HG03378 (cell line): ENCODE measurements around the gene MITF.

Source experiments
- ATAC-seq: cut with Tn5 transposase; IDR thresholded peaks from one replicate; pipeline ENCODE4 v1.9.1; 2021; ENCODE audit warnings: mild to moderate bottlenecking, moderate library complexity; ENCODE audit not compliant: unreplicated experiment

Gene MITF

GRCh38 chr3:69725994-69726571, 13.2 kb upstream of the MITF start:
- no peak for ATAC-seq

GRCh38 chr3:69729147-69729919, 9.9 kb upstream of the MITF start:
- no peak for ATAC-seq

GRCh38 chr3:69731080-69731479, 8.2 kb upstream of the MITF start:
- no peak for ATAC-seq

GRCh38 chr3:69735893-69736292, 3.4 kb upstream of the MITF start:
- ATAC-seq, result no peak

- ATAC-seq, result no peak
Observed at GRCh38 chr3:69737392-69737791, 1.9 kb upstream of the MITF start.

- ATAC-seq, result no peak
Observed at GRCh38 chr3:69738315-69738714, 949 bp upstream of the MITF start.

- ATAC-seq, result no peak
Observed at GRCh38 chr3:69738859-69739203, 433 bp upstream of the MITF start.

- ATAC-seq, result no peak
Observed at GRCh38 chr3:69740103-69741021, 1.1 kb downstream of the MITF start.

- no peak for ATAC-seq
Observed at GRCh38 chr3:69741032-69741767, 1.9 kb downstream of the MITF start.

GRCh38 chr3:69742391-69742790, 3.1 kb downstream of the MITF start:
- no peak for ATAC-seq

- ATAC-seq, result no peak
Observed at GRCh38 chr3:69743975-69744906, 5.0 kb downstream of the MITF start.

GRCh38 chr3:69745505-69745904, 6.2 kb downstream of the MITF start:
- no peak for ATAC-seq

GRCh38 chr3:69746119-69746518, 6.9 kb downstream of the MITF start:
- ATAC-seq, result no peak

- ATAC-seq, result no peak
Observed at GRCh38 chr3:69747511-69748258, 8.4 kb downstream of the MITF start.

- no peak for ATAC-seq
Observed at GRCh38 chr3:69748503-69748902, 9.2 kb downstream of the MITF start.

GRCh38 chr3:69749461-69749860, 10.2 kb downstream of the MITF start:
- no peak for ATAC-seq

GRCh38 chr3:69750549-69750948, 11.3 kb downstream of the MITF start:
- ATAC-seq, result no peak

GRCh38 chr3:69751074-69751476, 11.8 kb downstream of the MITF start:
- no peak for ATAC-seq

- no peak for ATAC-seq
Observed at GRCh38 chr3:69752241-69752640, 13.0 kb downstream of the MITF start.
